Measurements from ENCODE around the gene TREM2.

DNA sequence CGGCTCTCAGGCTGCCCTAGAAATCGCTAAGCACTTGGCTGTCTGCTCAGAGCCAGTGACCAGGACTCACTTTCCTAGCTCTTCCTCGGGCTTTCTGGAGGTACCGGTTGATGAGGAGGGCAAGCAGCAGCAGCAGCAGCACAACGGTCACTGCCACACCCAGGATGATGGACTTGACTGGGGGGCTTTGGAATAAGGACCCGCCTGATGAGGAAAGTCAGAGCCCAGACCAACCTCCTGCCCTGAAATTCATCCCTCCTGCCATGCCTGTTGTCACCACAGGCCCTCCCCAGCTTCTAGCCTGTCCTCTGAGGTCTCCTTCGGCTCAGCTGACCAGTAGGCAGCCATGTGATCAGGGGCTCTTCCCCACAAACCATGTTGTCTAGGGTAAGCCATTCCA is 21.8 kb upstream of the TREM2 start:
- TF ChIP-seq, protein P1, sequence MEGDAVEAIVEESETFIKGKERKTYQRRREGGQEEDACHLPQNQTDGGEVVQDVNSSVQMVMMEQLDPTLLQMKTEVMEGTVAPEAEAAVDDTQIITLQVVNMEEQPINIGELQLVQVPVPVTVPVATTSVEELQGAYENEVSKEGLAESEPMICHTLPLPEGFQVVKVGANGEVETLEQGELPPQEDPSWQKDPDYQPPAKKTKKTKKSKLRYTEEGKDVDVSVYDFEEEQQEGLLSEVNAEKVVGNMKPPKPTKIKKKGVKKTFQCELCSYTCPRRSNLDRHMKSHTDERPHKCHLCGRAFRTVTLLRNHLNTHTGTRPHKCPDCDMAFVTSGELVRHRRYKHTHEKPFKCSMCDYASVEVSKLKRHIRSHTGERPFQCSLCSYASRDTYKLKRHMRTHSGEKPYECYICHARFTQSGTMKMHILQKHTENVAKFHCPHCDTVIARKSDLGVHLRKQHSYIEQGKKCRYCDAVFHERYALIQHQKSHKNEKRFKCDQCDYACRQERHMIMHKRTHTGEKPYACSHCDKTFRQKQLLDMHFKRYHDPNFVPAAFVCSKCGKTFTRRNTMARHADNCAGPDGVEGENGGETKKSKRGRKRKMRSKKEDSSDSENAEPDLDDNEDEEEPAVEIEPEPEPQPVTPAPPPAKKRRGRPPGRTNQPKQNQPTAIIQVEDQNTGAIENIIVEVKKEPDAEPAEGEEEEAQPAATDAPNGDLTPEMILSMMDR (IDR thresholded peaks at IDR 0.05; ENCODE audit: insufficient read depth, low read depth, low read length), result no peak
- no peak for TF ChIP-seq EZH2 (IDR thresholded peaks at IDR 0.05; ENCODE audit: insufficient read depth, low read length)

Measured in astrocyte (in vitro differentiated cells and primary cell).